H1 (cell line): ENCODE measurements around the gene TXNDC2. TPM values are rescaled to one million over a fixed set of nuclear protein-coding genes. Genes with fewer than 3 reads are reported as not detected.

Experiments used
- CTCF ChIA-PET: fragments of 300-600 bp; sonication (Branson Sonifier 250); formaldehyde crosslinking; loops from one replicate; lab custom pipeline; 2021; ENCODE audit not compliant: partially characterized antibody; lab: Charles Lee
- POLR2A ChIA-PET: fragments of 300-600 bp; sonication (Branson Sonifier 250); formaldehyde crosslinking; loops from one replicate; lab custom pipeline; 2021; ENCODE audit warnings: inconsistent platforms; ENCODE audit not compliant: partially characterized antibody; lab: Charles Lee
- DNase-seq, 2 experiments: peaks; one replicate each; pipeline versions ENCODE4 v3.0.0 to v3.0.0-alpha.2; 2010 to 2022; ENCODE audit warnings: low spot score in 2 of 2, low read depth in 1 of 2, mixed read lengths in 1 of 2
- FAIRE-seq: peaks from 2 replicates; lab custom pipeline; 2011; peaks lifted over from hg19 to GRCh38; lab: Jason Lieb, UNC
- H2AFZ ChIP-seq: 2 replicates; pipeline ENCODE4 v1.8.1; 2012; ENCODE audit warnings: low read length, inconsistent platforms
- H2AK5ac ChIP-seq: 2 replicates; pipeline ENCODE4 v1.6.1; 2013; ENCODE audit warnings: low read depth, low read length
- H2BK120ac ChIP-seq: replicated peaks from 2 replicates; pipeline ENCODE3; 2013; ENCODE audit warnings: low read depth, low read length, inconsistent platforms
- H2BK12ac ChIP-seq: 2 replicates; pipeline ENCODE4 v1.6.1; 2013; ENCODE audit warnings: low read depth, low read length
- H2BK15ac ChIP-seq: 2 replicates; pipeline ENCODE4 v1.6.1; 2013; ENCODE audit warnings: low read length
- H2BK20ac ChIP-seq: 2 replicates; pipeline ENCODE4 v1.6.1; 2013; ENCODE audit warnings: low read length
- H2BK5ac ChIP-seq: 2 replicates; pipeline ENCODE4 v1.6.1; 2013; ENCODE audit warnings: low read depth, low read length
- H3K14ac ChIP-seq: 2 replicates; pipeline ENCODE4 v1.6.1; 2013; ENCODE audit warnings: inconsistent platforms; ENCODE audit not compliant: insufficient read length
- H3K18ac ChIP-seq: 2 replicates; pipeline ENCODE4 v1.6.1; 2013; ENCODE audit warnings: low read length; ENCODE audit errors: extremely low read depth
- H3K23ac ChIP-seq: 2 replicates; pipeline ENCODE4 v1.6.1; 2013; ENCODE audit warnings: inconsistent platforms; ENCODE audit not compliant: insufficient read length
- H3K23me2 ChIP-seq: 2 replicates; pipeline ENCODE4 v1.6.1; 2013; ENCODE audit warnings: low read depth, low read length
- H3K27ac ChIP-seq: 2 replicates; pipeline ENCODE4 v1.6.1; 2011; ENCODE audit warnings: low read depth, low read length, inconsistent platforms
- H3K27me3 ChIP-seq, 4 experiments: replicated peaks in 1 of 4; 1 replicate in 1 of 4; 2 replicates in 3 of 4; pipeline versions ENCODE4 v1.6.1 to v1.8.1; 2011 to 2013; ENCODE audit warnings: low read length in 3 of 4, mild to moderate bottlenecking in 3 of 4, inconsistent platforms in 2 of 4, mixed read lengths in 2 of 4, moderate library complexity in 1 of 4; ENCODE audit not compliant: control insufficient read depth in 3 of 4, insufficient read depth in 3 of 4; ENCODE audit errors: extremely low read depth in 1 of 4
- H3K36me3 ChIP-seq, 4 experiments: 2 replicates each; pipeline versions ENCODE4 v1.6.1 to v1.8.1; 2011 to 2013; ENCODE audit warnings: mild to moderate bottlenecking in 4 of 4, low read length in 3 of 4, moderate library complexity in 2 of 4, control low read depth in 1 of 4, inconsistent platforms in 1 of 4; ENCODE audit not compliant: insufficient read depth in 4 of 4, control insufficient read depth in 2 of 4
- H3K4ac ChIP-seq: replicated peaks from 2 replicates; pipeline ENCODE3; 2013; ENCODE audit warnings: low read length, low read depth, mixed read lengths, inconsistent platforms; ENCODE audit not compliant: insufficient read length
- H3K4me1 ChIP-seq, 4 experiments: replicated peaks in 1 of 4; 1 replicate in 1 of 4; 2 replicates in 3 of 4; pipeline versions ENCODE4 v1.6.1 to v1.8.1; 2011 to 2013; ENCODE audit warnings: low read length in 3 of 4, inconsistent platforms in 2 of 4, mixed read lengths in 1 of 4; ENCODE audit not compliant: insufficient read depth in 4 of 4, control insufficient read depth in 3 of 4
- H3K4me2 ChIP-seq, 2 experiments: 2 replicates each; pipeline versions ENCODE4 v1.6.1 to v1.8.1; 2011 to 2013; ENCODE audit warnings: low read depth in 2 of 2, low read length in 2 of 2, control low read depth in 1 of 2, inconsistent platforms in 1 of 2, mild to moderate bottlenecking in 1 of 2; ENCODE audit not compliant: insufficient read depth in 1 of 2
- H3K4me3 ChIP-seq, 4 experiments: fragments of 200-600, 300-600 bp in 1 of 4; sonication (generic), shearing (Covaris generic), sonication (Bioruptor Twin) in 1 of 4; 2 replicates each; pipeline versions ENCODE4 v1.5.1 to v1.8.1; 2011 to 2016; ENCODE audit warnings: low read length in 4 of 4, low read depth in 3 of 4, control low read depth in 2 of 4, inconsistent platforms in 2 of 4, mild to moderate bottlenecking in 2 of 4, mixed read lengths in 1 of 4, moderate library complexity in 1 of 4; ENCODE audit not compliant: insufficient read depth in 2 of 4; ENCODE audit errors: extremely low read depth in 1 of 4
- H3K56ac ChIP-seq: replicated peaks from 2 replicates; pipeline ENCODE3; 2013; ENCODE audit warnings: low read depth, mild to moderate bottlenecking, mixed read lengths, low read length, inconsistent platforms; ENCODE audit not compliant: insufficient read length
- H3K79me1 ChIP-seq: 2 replicates; pipeline ENCODE4 v1.6.1; 2013; ENCODE audit warnings: low read depth, low read length, control low read depth
- H3K79me2 ChIP-seq, 2 experiments: 2 replicates each; pipeline versions ENCODE4 v1.6.1 to v1.8.1; 2012 to 2013; ENCODE audit warnings: low read length in 2 of 2, mild to moderate bottlenecking in 2 of 2, inconsistent platforms in 1 of 2; ENCODE audit not compliant: insufficient read depth in 2 of 2, control insufficient read depth in 1 of 2
- H3K9ac ChIP-seq, 4 experiments: replicated peaks in 1 of 4; 1 replicate in 1 of 4; 2 replicates in 3 of 4; pipeline versions ENCODE4 v1.6.1 to v1.8.1; 2011 to 2013; ENCODE audit warnings: low read depth in 3 of 4, low read length in 3 of 4, control low read depth in 2 of 4, mild to moderate bottlenecking in 2 of 4, moderate library complexity in 2 of 4, inconsistent platforms in 1 of 4; ENCODE audit errors: extremely low read depth in 1 of 4
- H3K9me3 ChIP-seq, 2 experiments: 2 replicates each; pipeline versions ENCODE4 v1.6.1 to v1.8.1; 2012 to 2013; ENCODE audit warnings: mild to moderate bottlenecking in 2 of 2, moderate library complexity in 2 of 2, control low read depth in 1 of 2, inconsistent platforms in 1 of 2, low read depth in 1 of 2, low read length in 1 of 2, mixed read lengths in 1 of 2; ENCODE audit not compliant: insufficient read depth in 2 of 2
- H4K20me1 ChIP-seq, 2 experiments: replicated peaks in 1 of 2; 2 replicates each; pipeline versions ENCODE3 to v1.8.1; 2011 to 2013; ENCODE audit warnings: inconsistent platforms in 2 of 2, low read length in 2 of 2, mild to moderate bottlenecking in 1 of 2; ENCODE audit not compliant: insufficient read depth in 2 of 2, control insufficient read depth in 1 of 2
- H4K5ac ChIP-seq: 2 replicates; pipeline ENCODE4 v1.6.1; 2013; ENCODE audit warnings: low read length, low read depth, mixed read lengths, inconsistent platforms; ENCODE audit not compliant: insufficient read length
- H4K8ac ChIP-seq: 2 replicates; pipeline ENCODE4 v1.8.0; 2013; ENCODE audit warnings: mild to moderate bottlenecking, moderate library complexity, low read length, inconsistent platforms; ENCODE audit not compliant: insufficient read depth; ENCODE audit errors: extremely low read depth
- H4K91ac ChIP-seq: replicated peaks from 2 replicates; pipeline ENCODE3; 2013; ENCODE audit warnings: low read length, mixed read lengths, inconsistent platforms; ENCODE audit not compliant: insufficient read length
- ASH2L ChIP-seq: fragments of 200-600, 300-600 bp; sonication (generic); IDR thresholded peaks from one replicate; pipeline ENCODE4 v1.7.1; 2017; ENCODE audit warnings: low read length
- CEBPB ChIP-seq: IDR thresholded peaks from 2 replicates; pipeline ENCODE4 v1.6.1; 2012; ENCODE audit warnings: low read depth, low read length
- GTF2F1 ChIP-seq: IDR thresholded peaks from 2 replicates; pipeline ENCODE4 v1.6.1; 2012; ENCODE audit warnings: low read depth, low read length, improper control_type of control experiment, borderline replicate concordance
- KDM4A ChIP-seq: IDR thresholded peaks from one replicate; pipeline ENCODE4 v1.7.1; 2012; ENCODE audit warnings: low read depth, mild to moderate bottlenecking, moderate library complexity, low read length, inconsistent platforms; ENCODE audit not compliant: severe bottlenecking
- MAFK ChIP-seq: IDR thresholded peaks from 2 replicates; pipeline ENCODE4 v1.6.1; 2012; ENCODE audit warnings: low read depth, mild to moderate bottlenecking, improper control_type of control experiment, low read length
- NANOG ChIP-seq: IDR thresholded peaks from 2 replicates; pipeline ENCODE4 v1.6.1; 2011; ENCODE audit warnings: low read length, low read depth, mild to moderate bottlenecking, inconsistent platforms; ENCODE audit not compliant: insufficient read depth, poor library complexity, severe bottlenecking
- NRF1 ChIP-seq: IDR thresholded peaks from 2 replicates; pipeline ENCODE4 v1.6.1; 2011; ENCODE audit warnings: mild to moderate bottlenecking, low read depth, low read length, improper control_type of control experiment
- PHF8 ChIP-seq: fragments of 200-600 bp; sonication (generic); conservative IDR thresholded peaks from 2 replicates; pipeline ENCODE4 v1.7.1; 2012; ENCODE audit warnings: low read depth, mild to moderate bottlenecking, inconsistent platforms, low read length, moderate library complexity
- POU5F1 ChIP-seq: IDR thresholded peaks from 2 replicates; pipeline ENCODE4 v1.6.1; 2011; ENCODE audit warnings: low read depth, mild to moderate bottlenecking, low read length, moderate library complexity
- RFX5 ChIP-seq: IDR thresholded peaks from 2 replicates; pipeline ENCODE4 v1.6.1; 2011; ENCODE audit warnings: low read depth, low read length, improper control_type of control experiment, borderline replicate concordance
- SAP30 ChIP-seq: fragments of 300-600 bp; sonication (generic); IDR thresholded peaks from 2 replicates; pipeline ENCODE4 v1.7.1; 2012; ENCODE audit warnings: low read length, moderate library complexity, mild to moderate bottlenecking, inconsistent platforms; ENCODE audit not compliant: insufficient read depth, insufficient replicate concordance
- TAF1 ChIP-seq: IDR thresholded peaks from 2 replicates; pipeline ENCODE4 v1.6.1; 2011; ENCODE audit warnings: mild to moderate bottlenecking, low read depth, low read length
- WGBS, 2 experiments: shearing (Covaris generic) in 1 of 2; methylation state at CpG; one replicate each; pipeline versions ENCODE4 v1.1.6 to v1.1.7; 2013 to 2015; ENCODE audit warnings: low lambda C conversion rate in 2 of 2, mixed read lengths in 2 of 2, inconsistent platforms in 1 of 2, low coverage in 1 of 2, missing lambda C conversion rate in 1 of 2; ENCODE audit not compliant: insufficient replicate concordance in 2 of 2, insufficient coverage in 1 of 2, insufficient read length in 1 of 2; ENCODE audit errors: extremely low coverage in 1 of 2, missing lambda C conversion rate in 1 of 2; 5-methylcytosine and 5-hydroxymethylcytosine counted together
- polyA plus RNA-seq, 7 experiments: library from polyadenylated mRNA; depleted of rRNA in 3 of 7; stranded (reverse) in 5 of 7; unstranded in 2 of 7; fragments of >200 nt in 5 of 7; fragments of 200-250 nt in 2 of 7; gene quantifications; 1 replicate in 5 of 7; 2 replicates in 1 of 7; 4 replicates in 1 of 7; pipeline versions ENCODE4 v1.2.1 to v1.2.3, GENCODE V29; 2011 to 2013; ENCODE audit warnings: missing spikeins in 2 of 7, mixed read lengths in 2 of 7
- total RNA-seq: library from RNA; stranded (reverse); fragmentation: NEBNext Ultra II Directional; extraction: Animal tissue kit (Norgen Biotek cat#: 25700); gene quantifications from 2 replicates; pipeline ENCODE4 v1.2.1, GENCODE V29; 2021

The TXNDC2 gene
- total and polyA plus RNA-seq, 2 of the 8 experiments (the other 6 are each of a cell fraction or from before 2014, with no cell fraction given) = 0.09 TPM; not detected in 1

GRCh38 chr18:9919564-9920232 is 33.9 kb downstream of the TXNDC2 start:
- Histone ChIP-seq H4K8ac (no peak overlapping the region), H3K27me3 (no peaks in the 10 kb centered on the region), H3K79me1 (no peaks in the 10 kb centered on the region), H4K91ac (no peak overlapping the region), H3K4me3 (no peak overlapping the region; a peak in 1 of 8 replicates), H3K4me2 (peak overlapping the region; percentile 24; a peak in 1 of 4 replicates), H3K23me2 (no peaks in the 10 kb centered on the region; the same call in 1 of the 2 replicates), H3K4ac (no peak overlapping the region), H2BK5ac (no peak overlapping the region), H2BK12ac (no peak overlapping the region), H2BK15ac (no peak overlapping the region), H2AFZ (no peak overlapping the region), H3K23ac (no peak overlapping the region), H3K9me3 (no peaks in the 10 kb centered on the region), H3K79me2 (peaks cover 55 to 100% of the 10 kb centered on the region in 2 experiments), H3K56ac (peak overlapping the region; percentile 19), H2AK5ac (no peak overlapping the region), H3K14ac (no peak overlapping the region), H3K18ac (no peak overlapping the region), H3K9ac (no peak overlapping the region), H3K27ac (no peak overlapping the region), H4K20me1 (peaks cover 12 to 38% of the 10 kb centered on the region in 2 experiments), H2BK120ac (no peak overlapping the region), H4K5ac (no peak overlapping the region), H3K4me1 (peaks cover 5 to 25% (median 9%) of the 10 kb centered on the region in 4 experiments), H2BK20ac (no peak overlapping the region), H3K36me3 (no peaks in the 10 kb centered on the region)
- no peak for DNase-seq
- ChIA-PET POLR2A (no interaction called here), CTCF (interaction anchor here (0.7 kb wide), 1 partner anchor 319 kb away, joined by 4 read pairs; no protein-coding TSS in a partner anchor)
- FAIRE-seq = no peak
- TF ChIP-seq CEBPB = no peak
- TF ChIP-seq NRF1 = no peak
- no peak for TF ChIP-seq MAFK
- no peak for TF ChIP-seq SAP30
- no peak for TF ChIP-seq POU5F1
- no peak for TF ChIP-seq RFX5
- TF ChIP-seq TAF1 = no peak
- no peak for TF ChIP-seq PHF8
- TF ChIP-seq ASH2L = no peak
- TF ChIP-seq NANOG = no peak
- no peak for TF ChIP-seq KDM4A
- no peak for TF ChIP-seq GTF2F1
- WGBS, 2 experiments = 86 to 100% methylated on average over 2 to 8 of the region's 8 CpGs
